HG03066 (cell line): ENCODE results near the gene OSBP2.

Experiments used
- ATAC-seq: cut with Tn5 transposase; IDR thresholded peaks from one replicate; pipeline ENCODE4 v1.9.1; 2021; ENCODE audit warnings: low read depth; ENCODE audit not compliant: unreplicated experiment

The OSBP2 gene

GRCh38 chr22:30948930-30949342 is 254.3 kb downstream of the OSBP2 start:
- ATAC-seq = no peak

GRCh38 chr22:30949934-30950660 is 255.4 kb downstream of the OSBP2 start:
- ATAC-seq = no peak

- no peak for ATAC-seq
Measured at GRCh38 chr22:30953206-30953605, 258.5 kb downstream of the OSBP2 start.

GRCh38 chr22:30955153-30955552 is 260.5 kb downstream of the OSBP2 start:
- no peak for ATAC-seq
